NCI-H1417 treated with DMSO at 0.1 percent for 48 hours (cell line): ENCODE data around the gene FAM174A.

Experiments used
- DNase-seq: peaks from one replicate; lab custom pipeline; 2025; lab: John Stamatoyannopoulos, UW

Gene FAM174A

DNA sequence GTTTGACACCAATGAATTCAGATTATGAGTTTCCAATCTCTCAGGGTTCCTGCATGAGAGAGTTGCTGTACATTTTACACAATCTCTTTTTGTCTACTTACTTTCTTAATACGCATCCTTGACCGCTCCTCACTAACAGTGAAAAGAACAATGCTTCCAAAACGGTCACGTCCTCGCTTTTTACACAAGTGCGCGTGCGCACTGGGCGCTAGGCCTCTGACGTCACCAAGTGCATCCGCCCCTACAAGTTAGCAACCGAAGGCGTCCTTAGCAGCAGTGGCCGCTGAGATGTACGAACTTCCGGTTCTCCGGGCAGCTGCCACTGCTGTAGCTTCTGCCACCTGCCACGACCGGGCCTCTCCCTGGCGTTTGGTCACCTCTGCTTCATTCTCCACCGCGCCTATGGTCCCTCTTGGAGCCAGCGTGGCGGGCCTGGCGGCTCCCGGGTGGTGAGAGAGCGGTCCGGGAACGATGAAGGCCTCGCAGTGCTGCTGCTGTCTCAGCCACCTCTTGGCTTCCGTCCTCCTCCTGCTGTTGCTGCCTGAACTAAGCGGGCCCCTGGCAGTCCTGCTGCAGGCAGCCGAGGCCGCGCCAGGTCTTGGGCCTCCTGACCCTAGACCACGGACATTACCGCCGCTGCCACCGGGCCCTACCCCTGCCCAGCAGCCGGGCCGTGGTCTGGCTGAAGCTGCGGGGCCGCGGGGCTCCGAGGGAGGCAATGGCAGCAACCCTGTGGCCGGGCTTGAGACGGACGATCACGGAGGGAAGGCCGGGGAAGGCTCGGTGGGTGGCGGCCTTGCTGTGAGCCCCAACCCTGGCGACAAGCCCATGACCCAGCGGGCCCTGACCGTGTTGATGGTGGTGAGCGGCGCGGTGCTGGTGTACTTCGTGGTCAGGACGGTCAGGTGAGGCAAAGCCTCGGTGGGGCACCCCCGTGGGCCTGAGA lies at the start of gene FAM174A:
FAM174A (plus strand) TSS at position 315 of the 946 bp plus-strand sequence; CDS start at position 472, 157 bp downstream.
- DNase-seq, result peak; percentile 96

GRCh38 chr5:100493996-100494395 lies 41.2 kb upstream of the FAM174A start:
- DNase-seq, result no peak

- no peak for DNase-seq
Observed at GRCh38 chr5:100496296-100496695, 38.9 kb upstream of the FAM174A start.

DNA sequence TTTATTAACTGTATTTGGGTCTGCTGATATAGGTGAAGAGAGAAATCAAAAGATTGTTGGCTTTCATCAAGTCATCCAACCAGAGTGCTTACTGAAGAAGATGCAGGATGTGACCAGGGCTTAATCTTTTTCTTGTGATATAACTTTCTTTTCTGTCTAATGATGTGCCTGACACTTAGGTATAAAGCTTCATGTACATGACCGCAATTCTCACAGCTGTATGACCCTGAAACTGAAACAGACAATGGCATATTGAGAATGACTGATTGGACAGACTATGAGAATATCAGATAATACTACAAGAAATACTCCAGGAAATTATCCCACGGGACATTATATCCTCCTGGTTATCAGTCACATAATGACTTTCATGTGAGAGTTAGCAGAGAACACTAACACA lies 32.5 kb upstream of the FAM174A start:
- DNase-seq, result no peak

DNA sequence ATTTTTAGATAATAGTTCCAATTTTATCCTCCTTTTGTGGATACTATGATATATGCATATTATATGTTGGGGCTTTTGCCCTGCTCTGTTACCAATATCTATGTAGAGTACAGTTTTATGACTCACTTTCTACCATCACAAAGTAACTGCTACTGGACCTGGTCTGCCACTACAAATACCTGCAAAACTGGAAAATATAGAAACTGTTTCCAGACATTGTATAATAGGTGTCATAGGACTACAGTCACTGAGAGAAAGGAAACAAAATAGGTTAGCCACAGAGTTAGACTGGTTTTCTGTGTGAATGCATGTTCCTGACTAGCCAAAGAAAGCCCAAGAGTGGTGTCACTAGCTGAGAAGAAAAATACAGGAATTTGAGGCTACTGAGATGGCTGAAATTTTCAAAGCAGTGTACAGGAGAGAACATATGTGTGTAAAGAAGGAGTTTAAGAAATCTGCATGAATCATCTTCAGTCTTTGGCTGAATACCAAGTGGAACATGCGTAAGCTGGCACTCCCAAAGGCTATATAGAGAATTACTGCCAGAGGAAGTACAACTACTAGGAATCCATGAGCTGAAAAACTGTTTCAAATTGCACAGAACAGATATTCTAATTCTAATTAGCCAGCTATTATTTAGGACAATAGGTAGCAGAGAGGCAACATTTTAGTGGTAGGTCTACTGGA lies 29.0 kb upstream of the FAM174A start:
- DNase-seq, result no peak

GRCh38 chr5:100516285-100516684 lies 18.9 kb upstream of the FAM174A start:
- no peak for DNase-seq

- DNase-seq, result peak; percentile 71
Observed at GRCh38 chr5:100517301-100517974, 17.7 kb upstream of the FAM174A start.

- no peak for DNase-seq
Observed at GRCh38 chr5:100518377-100518776, 16.8 kb upstream of the FAM174A start.

DNA sequence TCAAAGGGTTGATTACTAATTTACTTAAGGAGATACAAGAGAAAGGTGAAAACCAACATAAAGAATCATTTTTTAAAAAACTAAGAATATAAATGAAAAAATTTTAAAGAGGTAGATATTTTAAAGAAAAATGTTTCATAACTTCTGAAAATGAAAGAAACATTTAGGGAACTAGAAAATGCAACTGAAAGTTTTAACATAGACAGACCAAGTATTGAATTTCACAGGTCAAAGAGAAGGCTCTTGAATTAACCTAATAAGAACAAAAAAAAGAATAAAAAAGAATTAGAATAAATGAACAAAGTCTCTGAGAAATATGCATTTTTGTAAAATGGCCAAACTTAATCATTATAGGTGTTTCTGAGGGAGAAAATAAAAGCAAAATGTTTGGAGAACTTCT lies 16.1 kb upstream of the FAM174A start:
- DNase-seq, result no peak

GRCh38 chr5:100520348-100520747 lies 14.8 kb upstream of the FAM174A start:
- DNase-seq, result no peak

- DNase-seq, result no peak
Observed at GRCh38 chr5:100537946-100538345, 2.8 kb downstream of the FAM174A start.

DNA sequence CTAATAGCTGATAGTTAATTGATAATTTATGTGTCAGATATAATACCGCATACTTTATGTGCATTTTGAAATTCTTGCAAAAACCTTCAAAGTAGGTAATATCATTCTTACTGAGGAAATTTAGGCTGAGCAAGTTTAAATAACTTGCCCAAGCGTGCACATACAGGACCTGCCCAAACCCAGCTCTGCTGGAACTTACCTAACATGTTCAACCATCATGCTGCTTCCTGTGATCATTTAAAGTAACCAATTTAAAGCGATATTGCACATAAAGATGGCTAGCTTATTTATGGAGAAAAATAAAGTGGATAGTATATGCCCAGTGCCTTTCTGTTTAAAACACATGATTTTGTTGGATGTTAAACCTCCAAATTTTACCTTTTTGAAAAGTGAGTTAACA lies 4.3 kb downstream of the FAM174A start:
- no peak for DNase-seq

DNA sequence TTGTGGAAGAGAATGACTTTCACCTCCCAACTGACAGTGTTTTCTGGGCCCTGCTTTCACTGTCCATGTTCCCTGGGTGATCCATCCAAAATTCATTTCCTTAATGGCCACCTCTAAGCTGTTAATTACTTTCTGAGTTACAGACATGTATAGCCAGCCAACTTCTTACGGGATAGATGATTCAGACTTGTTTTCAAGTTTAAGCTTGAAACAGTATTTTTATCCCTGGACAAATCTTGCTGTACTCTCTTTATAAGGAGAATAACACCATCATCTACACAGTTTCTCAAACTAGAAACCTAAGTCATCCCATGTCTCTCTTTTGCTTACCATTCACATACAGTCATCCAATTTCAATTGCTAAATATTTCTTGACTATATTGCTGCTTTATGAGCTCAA lies 6.9 kb downstream of the FAM174A start:
- DNase-seq, result no peak

DNA sequence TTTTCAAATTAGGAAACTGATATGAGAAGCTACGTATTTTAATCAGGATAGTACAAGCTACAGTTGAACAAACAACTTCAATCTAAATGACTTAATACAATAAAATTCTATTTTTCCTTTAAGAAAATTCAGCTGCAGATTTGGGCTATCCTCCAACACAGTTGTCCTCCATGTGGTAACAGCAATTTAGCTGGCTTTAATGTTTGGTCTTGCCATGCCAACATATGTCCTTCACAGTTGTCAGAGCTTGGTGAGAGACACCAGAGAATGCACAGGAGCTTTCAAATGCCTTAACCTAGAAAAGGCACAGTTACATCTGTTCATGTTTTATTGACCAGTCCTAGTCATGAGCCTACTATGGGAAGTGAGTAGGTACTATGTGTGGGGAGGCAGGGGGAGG lies 10.8 kb downstream of the FAM174A start:
- no peak for DNase-seq

- no peak for DNase-seq
Observed at GRCh38 chr5:100550531-100551051, 15.4 kb downstream of the FAM174A start.

DNA sequence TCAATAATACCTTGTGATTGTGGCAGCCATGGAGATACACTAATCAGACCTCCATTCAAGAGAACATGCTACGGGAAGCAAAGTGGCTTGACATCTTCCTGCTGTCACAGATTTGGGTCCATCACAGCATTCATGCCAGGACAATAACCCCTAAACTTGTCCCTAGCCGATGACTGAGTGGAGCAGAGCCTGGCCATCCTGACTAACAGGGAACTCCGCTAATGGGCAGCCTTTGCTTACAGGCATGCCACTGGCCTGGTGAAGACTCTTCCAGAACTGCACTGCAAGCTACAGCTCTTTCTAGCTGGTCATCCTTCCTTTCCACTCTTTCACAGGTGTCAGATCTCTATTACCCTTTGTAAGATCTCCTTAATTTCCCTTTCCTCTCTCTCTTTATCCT lies 16.0 kb downstream of the FAM174A start:
- DNase-seq, result no peak

- no peak for DNase-seq
Observed at GRCh38 chr5:100553209-100553608, 18.0 kb downstream of the FAM174A start.

GRCh38 chr5:100560860-100561259 lies 25.7 kb downstream of the FAM174A start:
- DNase-seq, result no peak

- no peak for DNase-seq
Observed at GRCh38 chr5:100562821-100563220, 27.6 kb downstream of the FAM174A start.

DNA sequence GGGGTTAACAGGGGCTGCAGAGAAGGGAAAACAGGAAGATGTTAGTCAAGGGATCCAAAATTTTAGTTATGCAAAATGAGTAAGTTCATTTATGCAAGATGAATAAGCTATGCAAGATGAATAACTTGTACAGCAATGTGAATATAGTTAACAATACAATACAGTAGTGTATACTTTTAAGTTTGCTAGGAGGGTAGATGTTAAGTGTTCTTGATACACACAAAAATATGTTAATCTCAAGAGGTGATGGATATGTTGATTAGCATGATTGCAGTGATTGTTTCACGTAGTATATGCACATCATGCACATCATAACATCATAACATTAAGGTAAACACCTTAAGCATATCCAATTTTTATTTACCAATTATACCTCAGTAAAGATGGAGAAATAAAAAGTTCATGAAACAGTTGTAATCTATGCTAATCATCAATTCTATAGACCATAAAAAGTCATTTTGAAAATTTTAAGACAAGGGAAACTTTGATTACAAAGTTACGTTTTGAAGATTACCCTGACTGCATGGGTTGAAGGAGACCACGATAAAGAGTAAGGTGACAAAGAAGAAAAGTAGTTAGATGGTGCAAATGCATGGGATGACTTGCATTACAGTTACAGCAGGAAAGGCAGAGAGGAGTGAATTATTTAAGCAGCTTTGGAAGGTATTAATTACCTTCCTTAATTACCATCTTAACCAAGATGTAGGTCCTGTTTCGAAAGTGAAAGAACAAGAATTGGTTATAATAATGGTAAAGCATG lies 31.4 kb downstream of the FAM174A start:
- DNase-seq, result no peak

DNA sequence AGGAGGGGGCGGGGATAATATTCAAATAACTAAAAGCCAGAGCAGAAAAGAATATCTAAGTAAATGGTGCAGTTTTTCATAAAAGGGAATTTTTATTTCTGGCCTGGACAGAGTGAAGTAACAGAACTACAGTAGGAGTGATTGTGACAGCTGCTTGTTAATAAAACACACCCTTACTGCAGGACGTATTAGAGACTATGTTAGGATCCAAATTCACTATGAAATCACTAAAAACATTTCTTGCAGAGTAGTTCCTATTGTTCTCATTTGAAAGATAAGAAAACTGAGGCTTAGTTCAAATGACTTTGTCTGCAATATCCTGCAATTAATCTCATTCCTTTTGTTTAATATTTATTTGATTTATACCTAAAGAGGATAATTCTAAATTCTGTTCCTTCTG lies 39.5 kb downstream of the FAM174A start:
- DNase-seq, result no peak

DNA sequence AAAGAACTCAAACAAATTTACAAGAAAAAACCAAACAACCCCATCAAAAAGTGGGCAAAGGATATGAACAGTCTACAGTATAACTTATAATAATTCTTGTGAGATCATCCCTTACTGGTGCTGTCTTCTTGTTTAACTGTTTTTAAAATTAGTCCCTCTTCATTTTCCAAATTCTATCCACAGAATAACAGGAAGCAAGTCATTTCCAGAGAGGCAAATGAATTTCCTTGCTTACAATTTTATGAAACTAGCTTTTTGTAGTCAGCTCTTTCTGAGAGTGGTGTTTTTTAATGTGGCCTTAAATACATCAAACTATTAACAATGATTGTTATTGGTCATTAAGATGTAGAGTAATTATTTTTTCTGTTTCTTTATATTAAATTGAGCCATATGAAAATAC lies 40.6 kb downstream of the FAM174A start:
- DNase-seq, result no peak
